ENCODE measurements around the gene ABTB2.

The ABTB2 gene

GRCh38 chr11:34359548-34359891, 1.7 kb upstream of the ABTB2 start:
- DNase-seq: no peak

- DNase-seq: peak; percentile 92
These were observed 1.1 kb upstream of the ABTB2 start for GRCh38 chr11:34358728-34359547.

GRCh38 chr11:34358258-34358727, 483 bp upstream of the ABTB2 start:
- DNase-seq: peak; percentile 79

GRCh38 chr11:34356913-34357700, 703 bp downstream of the ABTB2 start:
- no peak for DNase-seq

GRCh38 chr11:34356576-34356912, 1.3 kb downstream of the ABTB2 start:
- no peak for DNase-seq

GRCh38 chr11:34356130-34356529, 1.7 kb downstream of the ABTB2 start:
- DNase-seq: no peak

- no peak for DNase-seq
These were observed 2.1 kb downstream of the ABTB2 start for GRCh38 chr11:34355726-34356125.

GRCh38 chr11:34354782-34355181, 3.0 kb downstream of the ABTB2 start:
- DNase-seq: no peak

- no peak for DNase-seq
These were observed 3.9 kb downstream of the ABTB2 start for GRCh38 chr11:34353881-34354280.

- no peak for DNase-seq
These were observed 5.9 kb downstream of the ABTB2 start for GRCh38 chr11:34351687-34352469.

- no peak for DNase-seq
These were observed 6.8 kb downstream of the ABTB2 start for GRCh38 chr11:34351051-34351450.

GRCh38 chr11:34349882-34350281, 7.9 kb downstream of the ABTB2 start:
- DNase-seq: no peak

- no peak for DNase-seq
These were observed 8.9 kb downstream of the ABTB2 start for GRCh38 chr11:34348919-34349318.

GRCh38 chr11:34348096-34348495, 9.7 kb downstream of the ABTB2 start:
- DNase-seq: no peak

- no peak for DNase-seq
These were observed 11.3 kb downstream of the ABTB2 start for GRCh38 chr11:34346551-34346950.

GRCh38 chr11:34345991-34346480, 11.8 kb downstream of the ABTB2 start:
- no peak for DNase-seq

- DNase-seq: no peak
These were observed 12.3 kb downstream of the ABTB2 start for GRCh38 chr11:34345540-34345876.

GRCh38 chr11:34344768-34345539, 12.9 kb downstream of the ABTB2 start:
- no peak for DNase-seq

- DNase-seq: no peak
These were observed 13.4 kb downstream of the ABTB2 start for GRCh38 chr11:34344410-34344767.

- no peak for DNase-seq
These were observed 14.1 kb downstream of the ABTB2 start for GRCh38 chr11:34343686-34344085.

- no peak for DNase-seq
These were observed 14.7 kb downstream of the ABTB2 start for GRCh38 chr11:34343153-34343552.

GRCh38 chr11:34341931-34342533, 15.8 kb downstream of the ABTB2 start:
- no peak for DNase-seq

Data from OCI-M1 (cell line).